Measurements from ENCODE around the gene PRDM2.

GRCh38 chr1:13819642-13820041 is 119.7 kb downstream of the PRDM2 start:
- TF ChIP-seq POLR2A (IDR thresholded peaks at IDR 0.05) (no peak), CTCF (IDR thresholded peaks at IDR 0.05) (no peak)
